Measurements from ENCODE around the gene FAM193B. TPM values are rescaled to one million over a fixed set of nuclear protein-coding genes. Genes with fewer than 3 reads are reported as not detected.

FAM193B gene
- polyA plus RNA-seq, 3 donors: 1.6 to 216 (median 1.9) TPM

- peaks cover 36% of the 10 kb centered on the region for H4K20me1 ChIP-seq (ENCODE audit: insufficient read depth, low read length)
- no peak overlapping the region for H3K9ac ChIP-seq (ENCODE audit: insufficient read depth, low read length, poor library complexity, severe bottlenecking)
- H3K36me3 ChIP-seq (replicated peaks in 1 of 2; ENCODE audit: control insufficient read depth in 1 of 2, insufficient read depth in 2 of 2, low read length in 2 of 2): peaks cover 46 to 79% of the 10 kb centered on the region in 2 donors
- peaks cover 0 to 6% (median 1%) of the 10 kb centered on the region in 7 donors for H3K9me3 Mint-ChIP-seq
- H3K27me3 Mint-ChIP-seq (ENCODE audit: low read depth in 3 of 3): peaks cover 9 to 14% (median 13%) of the 10 kb centered on the region in 3 donors
- no peak overlapping the region for H3K4me3 Mint-ChIP-seq
- H3K36me3 Mint-ChIP-seq: peaks cover 75 to 88% of the 10 kb centered on the region in 2 donors
- peaks cover 0 to 3% of the 10 kb centered on the region in 2 donors for H3K27me3 ChIP-seq (ENCODE audit: control insufficient read depth in 2 of 2, insufficient read depth in 2 of 2, low read length in 2 of 2)
- H3K27ac ChIP-seq (ENCODE audit: low read depth in 1 of 2, low read length in 2 of 2): no peak overlapping the region
- intact Hi-C loops (cut with micrococcal nuclease): no loop called here
- no peak overlapping the region for H3K4me3 ChIP-seq (replicated peaks in 1 of 3; ENCODE audit: low read depth in 2 of 3, low read length in 3 of 3)
- H2AFZ ChIP-seq (ENCODE audit: insufficient read depth, low read depth, low read length, poor library complexity, severe bottlenecking): no peak overlapping the region
- H3K79me2 ChIP-seq (ENCODE audit: insufficient read depth, low read length): peaks cover 11% of the 10 kb centered on the region
- H3K27ac Mint-ChIP-seq: no peak overlapping the region
- H3K4me2 ChIP-seq (replicated peaks; ENCODE audit: extremely low read depth, low read length, poor library complexity, severe bottlenecking): no peak overlapping the region
- H3K9me3 ChIP-seq (replicated peaks in 1 of 2; ENCODE audit: control insufficient read depth in 1 of 2, insufficient read depth in 1 of 2, low read length in 2 of 2): no peaks in the 10 kb centered on the region
- peaks cover 32% of the 10 kb centered on the region for H3K4me1 Mint-ChIP-seq
- DNase-seq: no peak
- WGBS (ENCODE audit: insufficient coverage): 82% methylated on average over 13 of the region's 26 CpGs
- peaks cover 29 to 36% of the 10 kb centered on the region in 2 donors for H3K4me1 ChIP-seq (ENCODE audit: control insufficient read depth in 1 of 2, insufficient read depth in 2 of 2, low read length in 2 of 2)
- no peak for TF ChIP-seq CTCF (IDR thresholded peaks at IDR 0.05)
Measured at GRCh38 chr5:177489119-177489716, 65.1 kb downstream of the FAM193B start.

- Histone ChIP-seq H3K36me3 (replicated peaks in 1 of 2; ENCODE audit: control insufficient read depth in 1 of 2, insufficient read depth in 2 of 2, low read length in 2 of 2) (peaks cover 56 to 92% of the 10 kb centered on the region in 2 donors), H3K9ac (ENCODE audit: insufficient read depth, low read length, poor library complexity, severe bottlenecking) (no peak overlapping the region), H3K27ac (ENCODE audit: low read depth in 1 of 2, low read length in 2 of 2) (no peak overlapping the region), H3K9me3 (replicated peaks in 1 of 2; ENCODE audit: control insufficient read depth in 1 of 2, insufficient read depth in 1 of 2, low read length in 2 of 2) (no peaks in the 10 kb centered on the region), H4K20me1 (ENCODE audit: insufficient read depth, low read length) (peaks cover 48% of the 10 kb centered on the region), H3K4me2 (replicated peaks; ENCODE audit: extremely low read depth, low read length, poor library complexity, severe bottlenecking) (no peak overlapping the region), H3K4me1 (ENCODE audit: control insufficient read depth in 1 of 2, insufficient read depth in 2 of 2, low read length in 2 of 2) (peaks cover 17 to 23% of the 10 kb centered on the region in 2 donors), H3K4me3 (replicated peaks in 1 of 3; ENCODE audit: low read depth in 2 of 3, low read length in 3 of 3) (no peak overlapping the region), H3K27me3 (ENCODE audit: control insufficient read depth in 2 of 2, insufficient read depth in 2 of 2, low read length in 2 of 2) (peaks cover 0 to 3% of the 10 kb centered on the region in 2 donors), H3K79me2 (ENCODE audit: insufficient read depth, low read length) (peaks cover 6% of the 10 kb centered on the region), H2AFZ (ENCODE audit: insufficient read depth, low read depth, low read length, poor library complexity, severe bottlenecking) (no peak overlapping the region)
- Mint-ChIP-seq H3K27ac (no peak overlapping the region), H3K27me3 (ENCODE audit: low read depth in 3 of 3) (peaks cover 13 to 19% (median 14%) of the 10 kb centered on the region in 3 donors), H3K4me1 (peaks cover 20% of the 10 kb centered on the region), H3K9me3 (peaks cover 0 to 10% (median 1%) of the 10 kb centered on the region in 7 donors), H3K36me3 (peaks cover 84 to 96% of the 10 kb centered on the region in 2 donors), H3K4me3 (no peak overlapping the region)
- 90% methylated on average over 7 of the region's 15 CpGs for WGBS (ENCODE audit: insufficient coverage)
- intact Hi-C loops (cut with micrococcal nuclease): no loop called here
- no peak for TF ChIP-seq CTCF (IDR thresholded peaks at IDR 0.05)
- DNase-seq: no peak
Measured at GRCh38 chr5:177487975-177488374, 66.4 kb downstream of the FAM193B start.

Measured in CD14-positive monocyte (primary cell).